Hematopoietic multipotent progenitor cell treated with erythropoietin and hydrocortisone succinate and interleukin-3 and kit ligand, for 15 days (in vitro differentiated cells): ENCODE results near the gene EPX.

Experiments used
- DNase-seq: peaks from one replicate; pipeline ENCODE4 v3.0.0-alpha.2; 2015; ENCODE audit warnings: low spot score

EPX gene

GRCh38 chr17:58186591-58186990 lies 5.9 kb upstream of the EPX start:
- no peak for DNase-seq

DNA sequence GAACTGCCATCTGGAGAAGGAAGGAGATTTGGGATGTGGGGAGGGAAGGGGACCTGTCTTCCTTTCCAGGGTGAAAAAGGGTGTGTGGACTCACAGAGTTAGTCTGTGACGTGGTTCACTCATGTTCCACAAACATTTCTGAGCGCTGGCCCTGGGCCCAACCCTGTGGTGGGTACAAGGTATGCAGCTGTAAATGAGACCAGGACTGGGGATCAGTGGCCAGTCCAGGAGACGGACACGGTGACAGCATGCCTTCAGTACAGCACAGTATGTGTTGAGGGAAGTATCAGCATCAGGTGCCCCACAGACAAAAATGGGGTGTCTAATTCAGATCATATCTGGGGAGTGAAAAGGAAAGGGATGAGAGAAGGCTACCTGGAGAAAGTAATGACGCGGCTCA lies 5.5 kb upstream of the EPX start:
- no peak for DNase-seq

DNA sequence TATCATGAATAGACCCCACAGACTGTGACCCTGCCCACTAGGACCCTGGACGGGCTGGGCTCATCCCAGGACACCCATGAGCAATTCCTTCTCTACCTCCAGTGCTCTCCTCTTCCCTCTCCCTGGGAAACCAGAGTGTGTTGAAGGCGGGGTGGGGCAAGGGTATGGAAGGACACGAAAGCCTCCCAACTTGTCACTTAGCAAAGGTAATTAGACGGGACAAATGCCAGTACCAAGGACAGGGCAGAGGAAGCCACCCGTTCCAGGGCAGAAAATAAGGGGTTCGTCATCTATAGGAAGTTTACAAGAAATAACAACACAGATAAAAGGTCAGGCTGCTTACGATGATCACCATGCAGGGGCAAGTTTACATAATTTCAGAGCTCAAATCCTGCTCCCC lies 4.9 kb upstream of the EPX start:
- no peak for DNase-seq

DNA sequence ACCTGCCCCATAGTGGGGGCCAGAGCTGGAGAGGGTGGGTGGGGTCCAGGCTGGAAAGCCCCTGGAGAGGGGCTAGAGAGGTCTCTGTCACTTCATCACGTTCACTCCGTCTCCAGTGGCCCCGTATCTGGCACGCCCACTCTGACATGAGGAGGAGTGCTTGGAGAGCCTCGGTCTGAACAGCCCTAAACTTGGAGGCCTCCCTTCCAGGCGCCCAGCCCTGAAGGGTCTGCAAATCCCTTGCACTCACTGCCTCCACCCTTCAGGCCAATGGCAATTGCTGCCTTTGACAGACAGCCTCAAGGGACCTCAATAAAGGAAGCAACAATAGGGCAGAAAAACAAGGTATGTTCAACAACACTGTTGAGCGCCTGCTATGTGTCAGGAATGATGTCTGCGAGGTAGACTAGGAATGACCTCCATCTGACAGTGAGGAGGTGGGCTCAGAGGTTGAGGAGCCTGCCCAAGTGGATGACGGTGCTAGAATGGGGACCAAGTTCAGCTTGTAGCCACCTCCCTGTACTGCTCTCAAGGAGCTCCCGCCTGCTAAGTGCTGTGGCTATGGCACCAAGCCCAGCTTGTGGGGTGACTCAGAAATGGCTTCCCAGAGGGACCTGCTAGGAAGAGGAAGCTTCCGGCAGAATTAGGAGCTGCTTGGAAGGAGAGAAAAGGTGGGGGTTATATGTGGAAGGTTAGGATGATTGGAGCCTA lies 2.9 kb upstream of the EPX start:
- DNase-seq: no peak

GRCh38 chr17:58191241-58191896 lies 1.2 kb upstream of the EPX start:
- DNase-seq: no peak

DNA sequence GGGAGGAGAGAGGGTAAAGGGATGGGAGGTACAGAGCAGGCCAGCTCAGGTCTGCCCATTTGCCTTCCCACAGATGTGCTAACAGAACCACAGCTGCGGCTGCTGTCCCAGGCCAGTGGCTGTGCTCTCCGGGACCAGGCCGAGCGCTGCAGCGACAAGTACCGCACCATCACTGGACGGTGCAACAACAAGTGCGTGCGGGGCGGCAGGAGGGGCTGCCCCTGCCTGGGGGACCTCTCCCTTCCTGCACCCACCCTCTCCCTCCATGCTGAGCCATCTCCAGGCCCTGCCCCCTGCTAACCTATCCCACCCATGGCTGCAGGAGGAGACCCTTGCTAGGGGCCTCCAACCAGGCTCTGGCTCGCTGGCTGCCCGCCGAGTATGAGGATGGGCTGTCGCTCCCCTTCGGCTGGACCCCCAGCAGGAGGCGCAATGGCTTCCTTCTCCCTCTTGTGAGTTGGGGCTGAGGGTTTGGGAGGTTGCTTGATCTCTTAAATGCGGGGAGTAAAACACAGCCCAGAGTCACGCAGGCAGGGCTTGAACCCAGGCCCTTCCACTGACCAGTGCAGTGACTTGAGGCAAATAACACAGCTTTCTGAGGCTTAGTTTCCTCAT lies 1.2 kb downstream of the EPX start:
- no peak for DNase-seq

- no peak for DNase-seq
Measured at GRCh38 chr17:58195518-58196123, 3.1 kb downstream of the EPX start.

- DNase-seq: no peak
Measured at GRCh38 chr17:58196610-58197009, 4.1 kb downstream of the EPX start.

DNA sequence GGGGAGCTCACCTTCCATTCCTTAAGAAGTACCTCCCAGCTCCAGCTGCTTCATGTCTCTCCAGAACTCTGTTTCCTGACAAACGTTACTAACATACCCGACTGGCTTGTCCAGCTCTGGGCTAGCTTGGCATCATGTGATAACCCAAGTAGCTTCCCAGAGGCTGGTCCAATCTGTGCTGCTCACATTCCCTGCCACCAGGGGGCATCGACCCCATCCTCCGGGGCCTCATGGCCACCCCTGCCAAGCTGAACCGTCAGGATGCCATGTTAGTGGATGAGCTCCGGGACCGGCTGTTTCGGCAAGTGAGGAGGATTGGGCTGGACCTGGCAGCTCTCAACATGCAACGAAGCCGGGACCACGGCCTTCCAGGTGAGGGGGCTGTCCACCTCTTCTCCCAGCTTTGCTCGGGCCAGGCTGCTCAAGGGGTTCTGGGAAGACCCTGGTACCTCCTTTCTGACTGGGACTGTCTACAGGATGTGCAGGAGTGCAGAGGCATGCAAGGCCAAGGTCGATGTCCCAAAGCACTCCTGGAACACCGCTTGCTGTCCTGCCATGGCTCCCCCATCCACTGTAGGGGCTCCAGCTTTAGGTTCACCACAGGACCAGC lies 7.6 kb downstream of the EPX start:
- DNase-seq: peak; percentile 51

GRCh38 chr17:58202859-58203258 lies 10.3 kb downstream of the EPX start:
- no peak for DNase-seq

DNA sequence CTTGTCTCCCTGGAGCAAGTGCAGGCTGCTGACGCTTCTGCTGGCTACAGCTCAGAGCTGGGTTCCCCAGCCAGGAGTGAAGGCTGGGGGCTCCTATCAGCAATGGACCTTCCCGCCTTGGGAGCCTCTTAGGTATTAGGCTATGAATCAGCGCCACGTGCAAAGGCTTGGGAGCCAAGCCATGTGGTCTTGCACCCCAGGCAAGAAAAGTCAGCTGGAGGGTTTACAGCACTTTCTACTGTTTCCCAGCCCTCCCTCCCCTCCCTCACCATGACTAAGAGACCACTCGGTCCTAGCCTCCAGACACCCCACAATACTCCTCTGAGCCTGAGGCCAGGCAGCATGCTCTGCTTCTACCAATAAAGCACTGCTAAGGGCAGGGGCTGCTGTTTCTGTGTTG lies 12.3 kb downstream of the EPX start:
- no peak for DNase-seq

DNA sequence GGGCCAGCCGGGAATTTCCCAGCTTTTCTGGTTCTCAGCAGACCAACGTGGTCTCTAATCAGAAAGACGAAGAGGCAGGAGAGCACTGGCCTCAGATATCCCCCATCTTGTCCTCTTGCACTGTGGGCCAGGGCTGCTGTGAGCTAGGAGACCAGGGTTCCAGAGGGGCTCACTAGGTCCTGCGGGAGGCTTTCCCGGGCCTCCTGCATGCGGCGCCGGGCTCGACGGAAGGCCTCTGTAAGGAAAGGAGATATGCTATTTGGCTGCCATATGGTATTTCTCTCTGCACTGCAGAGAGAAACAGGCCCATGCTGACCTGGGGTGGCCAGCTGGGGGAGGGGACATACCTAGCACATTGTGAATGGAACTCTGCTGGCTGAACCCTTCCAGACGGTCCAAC lies 13.4 kb downstream of the EPX start:
- no peak for DNase-seq

DNA sequence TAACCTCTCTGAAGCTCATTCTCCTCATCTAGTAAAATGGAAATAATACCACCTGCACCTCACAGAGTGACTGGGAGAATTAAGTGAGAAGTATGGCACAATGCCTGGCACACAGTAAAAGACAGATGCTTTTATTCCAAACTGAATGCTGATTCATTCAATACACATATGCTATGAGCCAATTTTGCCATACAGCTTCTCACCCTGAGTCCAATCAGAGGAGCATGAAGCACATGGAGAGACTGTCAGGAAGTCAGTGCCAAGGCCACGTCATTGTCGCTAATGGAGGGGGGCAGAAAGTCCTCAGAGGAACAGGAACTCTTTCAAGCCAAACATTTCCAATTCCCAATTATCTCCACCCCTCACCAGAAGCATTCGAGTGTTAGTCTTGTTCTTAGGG lies 14.9 kb downstream of the EPX start:
- no peak for DNase-seq

- no peak for DNase-seq
Measured at GRCh38 chr17:58208344-58208743, 15.8 kb downstream of the EPX start.

- no peak for DNase-seq
Measured at GRCh38 chr17:58210922-58211321, 18.4 kb downstream of the EPX start.

DNA sequence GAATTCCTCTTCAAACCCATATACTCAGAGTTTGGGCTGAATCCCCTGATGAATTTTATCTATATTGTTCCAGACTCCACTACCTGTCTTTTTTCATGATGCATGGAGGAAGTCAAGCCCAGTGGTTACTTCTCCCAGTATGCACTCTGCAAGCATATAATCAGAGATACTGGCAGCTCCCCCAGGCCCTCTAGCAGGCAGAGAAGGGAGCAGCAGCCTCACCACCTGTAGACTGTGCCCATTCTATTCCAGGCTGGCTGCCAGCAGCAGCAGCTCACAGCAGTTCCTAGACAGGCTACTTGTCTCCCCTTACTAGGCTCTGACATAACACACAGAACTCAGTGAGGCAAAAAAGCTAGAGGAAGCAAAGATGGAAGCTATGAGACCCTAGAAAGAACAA lies 23.2 kb downstream of the EPX start:
- peak; percentile 9 for DNase-seq

DNA sequence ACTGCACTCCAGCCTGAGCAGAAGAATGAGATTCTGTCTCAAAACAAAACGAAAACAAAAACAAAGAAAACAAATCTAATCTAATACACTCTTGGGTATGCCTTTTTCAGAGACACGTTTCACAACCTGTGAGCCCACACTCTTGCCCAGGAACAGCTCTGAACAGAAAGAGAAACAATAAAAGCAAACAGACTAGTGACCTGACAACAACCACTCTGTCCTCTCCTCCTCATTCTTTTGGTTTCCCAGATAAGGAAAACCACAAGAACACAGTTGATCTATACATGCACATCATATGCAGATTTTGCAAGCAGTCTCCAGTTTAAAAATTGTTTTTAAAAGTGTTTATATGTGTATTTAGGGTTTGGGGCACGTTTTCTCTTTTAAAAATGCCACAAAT lies 25.2 kb downstream of the EPX start:
- DNase-seq: no peak

DNA sequence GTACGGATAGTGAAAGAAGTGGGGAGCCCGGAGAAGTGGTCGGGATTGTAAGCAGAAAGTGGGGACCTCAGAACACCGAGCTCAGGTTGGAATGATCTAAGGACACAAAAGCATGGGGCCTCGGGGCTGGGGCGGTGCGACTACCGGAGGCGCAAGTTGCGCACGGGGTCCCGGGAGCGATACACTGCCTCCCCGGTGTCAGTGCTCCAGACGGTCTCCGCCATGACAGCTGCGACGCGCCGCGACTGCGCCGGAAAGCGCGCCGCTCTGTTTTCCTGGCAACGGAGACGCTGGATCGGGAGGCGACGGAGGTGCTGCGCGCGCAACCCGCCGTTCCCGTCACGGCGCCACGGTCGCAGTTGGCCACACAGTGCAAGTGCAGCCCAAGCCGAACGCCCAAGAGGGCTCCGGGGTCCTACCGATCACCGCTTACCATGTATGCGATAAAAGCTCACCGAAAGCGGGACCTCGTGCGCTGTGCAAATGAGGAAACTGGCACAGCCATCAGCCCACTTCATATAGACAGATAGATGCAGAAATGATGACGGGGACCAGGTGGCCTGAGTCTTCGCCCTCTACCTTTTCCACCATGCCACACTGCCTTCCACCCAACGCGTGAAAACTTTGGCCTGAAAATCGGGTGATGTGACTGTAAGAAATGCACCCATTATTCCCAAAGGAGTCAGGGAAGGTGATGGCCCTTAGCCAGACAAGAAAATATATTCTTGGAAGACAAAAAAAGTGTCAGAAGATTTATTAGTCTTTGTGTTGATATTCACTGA lies 26.7 kb downstream of the EPX start, which contains the start of gene MKS1:
MKS1 (minus strand) TSS at position 249 of the 782 bp plus-strand sequence; CDS start at position 224, 25 bp downstream.
- DNase-seq: peak; percentile 90

GRCh38 chr17:58219789-58220183 lies 27.3 kb downstream of the EPX start:
- DNase-seq: no peak

GRCh38 chr17:58224315-58224714 lies 31.8 kb downstream of the EPX start:
- no peak for DNase-seq

DNA sequence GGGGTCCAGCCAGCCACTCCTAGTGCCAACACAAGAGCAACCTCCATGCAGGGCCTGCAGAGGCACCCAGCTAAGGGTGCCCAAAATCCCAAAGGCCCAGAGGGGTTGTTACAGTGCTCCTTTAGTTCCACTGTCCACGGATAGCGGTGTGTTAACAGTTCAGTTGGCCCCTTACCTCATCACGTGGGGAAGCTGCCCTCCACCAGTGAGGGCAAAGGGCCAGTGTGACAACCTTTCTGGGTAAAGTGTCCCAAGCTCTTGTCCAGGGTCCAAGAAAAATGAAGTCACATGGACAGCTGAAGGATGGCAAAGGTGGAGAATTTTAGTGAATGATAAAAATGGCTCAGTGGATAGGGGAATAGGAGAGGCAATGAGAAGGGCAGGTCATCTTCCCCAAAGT lies 35.2 kb downstream of the EPX start:
- no peak for DNase-seq

DNA sequence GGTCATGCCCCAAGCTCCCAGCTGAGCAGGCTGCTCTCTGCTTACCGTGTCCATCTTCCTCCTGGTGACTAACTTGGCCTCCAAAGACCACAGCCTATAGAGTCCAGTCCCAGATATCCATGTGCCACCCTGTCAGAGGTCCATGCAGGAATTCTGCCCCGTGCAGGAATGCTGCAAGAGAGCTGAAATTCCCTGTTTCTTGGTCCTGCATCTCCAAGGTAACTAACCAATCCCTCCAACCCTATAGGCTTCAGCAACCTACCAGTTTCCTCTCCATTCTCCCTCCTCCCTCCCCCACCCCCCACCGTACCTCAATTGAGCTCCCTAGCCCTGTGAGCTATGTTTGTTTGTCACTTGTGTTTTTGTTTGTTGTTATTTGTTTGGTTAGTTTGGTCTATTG lies 36.2 kb downstream of the EPX start:
- DNase-seq: no peak
